Head of caudate nucleus (tissue), 42 donors: ENCODE measurements around the gene BCL7A.
"Not testable (repeated sequence)": the region's sequence is repeated elsewhere in the genome, so short reads cannot be mapped to it uniquely, and the experiment has no call there.

Experiments used
- DNase-seq, 42 donors: peaks; one replicate each; pipeline versions ENCODE4 v3.0.0 to v3.0.0-alpha.2; 2020 to 2021; ENCODE audit warnings: mixed read lengths in 7 of 42
- intact Hi-C: fragments of 100-400 bp; cut with DNase I; formaldehyde crosslinking; loops from one replicate; pipeline ENCODE4 v1.15.0; 2022

The BCL7A gene

GRCh38 chr12:122042910-122043309 lies 21.2 kb downstream of the BCL7A start:
- intact Hi-C loops, result no loop called here

GRCh38 chr12:122043476-122043875 lies 21.8 kb downstream of the BCL7A start:
- intact Hi-C loops, result no loop called here
- no peak for DNase-seq

More at GRCh38 chr12:122042910-122043309, 21.2 kb downstream of the BCL7A start:
- DNase-seq, result no peak

- intact Hi-C loops, result no loop called here
- DNase-seq, result no peak
Measured at GRCh38 chr12:122045262-122045661, 23.6 kb downstream of the BCL7A start.

- intact Hi-C loops, result no loop called here
- DNase-seq, result no peak
Measured at GRCh38 chr12:122046145-122046544, 24.5 kb downstream of the BCL7A start.

GRCh38 chr12:122048151-122048550 lies 26.5 kb downstream of the BCL7A start:
- DNase-seq, result no peak
- intact Hi-C loops, result no loop called here

GRCh38 chr12:122049827-122050226 lies 28.1 kb downstream of the BCL7A start:
- DNase-seq, result no peak
- intact Hi-C loops, result no loop called here

- DNase-seq, result no peak
- intact Hi-C loops, result no loop called here
Measured at GRCh38 chr12:122050706-122051105, 29.0 kb downstream of the BCL7A start.

- intact Hi-C loops, result no loop called here
- DNase-seq, result no peak
Measured at GRCh38 chr12:122051231-122051876, 29.7 kb downstream of the BCL7A start.

- intact Hi-C loops, result no loop called here
Measured at GRCh38 chr12:122052285-122052684, 30.6 kb downstream of the BCL7A start.

GRCh38 chr12:122054842-122055520 lies 33.3 kb downstream of the BCL7A start:
- intact Hi-C loops, result loop anchor here (2.0 kb wide), 1 partner anchor 68 kb away; no protein-coding TSS in a partner anchor
- DNase-seq, result no peak

More at GRCh38 chr12:122052285-122052684, 30.6 kb downstream of the BCL7A start:
- DNase-seq, result no peak

- intact Hi-C loops, DNase-seq: not testable (repeated sequence)
Measured at GRCh38 chr12:122056406-122056805, 34.7 kb downstream of the BCL7A start.

GRCh38 chr12:122057007-122057735 lies 35.5 kb downstream of the BCL7A start:
- intact Hi-C loops, result no loop called here
- no peak for DNase-seq

GRCh38 chr12:122057769-122058168 lies 36.1 kb downstream of the BCL7A start:
- intact Hi-C loops, result no loop called here
- no peak for DNase-seq

- intact Hi-C loops, result no loop called here
- no peak for DNase-seq
Measured at GRCh38 chr12:122058549-122059149, 37.0 kb downstream of the BCL7A start.

GRCh38 chr12:122059203-122059960 lies 37.7 kb downstream of the BCL7A start:
- intact Hi-C loops, result no loop called here
- no peak for DNase-seq

GRCh38 chr12:122060081-122060501 lies 38.4 kb downstream of the BCL7A start:
- peak in 4 of 42 donors; percentile 31 to 50 (median 46) for DNase-seq
- intact Hi-C loops, result no loop called here

GRCh38 chr12:122061253-122061652 lies 39.6 kb downstream of the BCL7A start:
- intact Hi-C loops, result no loop called here
- no peak for DNase-seq

GRCh38 chr12:122062832-122063693 lies 41.4 kb downstream of the BCL7A start:
- intact Hi-C loops, result no loop called here
- DNase-seq, result peak in 7 of 42 donors; percentile 8 to 45 (median 23)
